GM19025 (cell line): Measurements from ENCODE around the gene ATE1.
"Not testable (repeated sequence)": the region's sequence is repeated elsewhere in the genome, so short reads cannot be mapped to it uniquely, and the experiment has no call there.

Source experiments
- ATAC-seq: cut with Tn5 transposase; IDR thresholded peaks from one replicate; pipeline ENCODE4 v1.9.1; 2021; ENCODE audit warnings: mild to moderate bottlenecking, low read depth, moderate library complexity; ENCODE audit not compliant: unreplicated experiment

ATE1 gene

GRCh38 chr10:121927841-121928527 lies at the start of gene ATE1:
TSS of gene ATE1 (minus strand) at chr10:121928031. CDS start at chr10:121927949, 82 bp downstream.
- peak; percentile 81 for ATAC-seq

- ATAC-seq, result no peak
These were observed 48.8 kb upstream of the ATE1 start for GRCh38 chr10:121976607-121977006.

- ATAC-seq, result no peak
These were observed 47.7 kb upstream of the ATE1 start for GRCh38 chr10:121975295-121976086.

- peak; percentile 82 for ATAC-seq
These were observed 46.9 kb upstream of the ATE1 start, which contains the start of gene NSMCE4A for GRCh38 chr10:121974535-121975294. TSS of gene NSMCE4A (minus strand) at chr10:121975217. CDS start at chr10:121975165, 52 bp downstream.

- no peak for ATAC-seq
These were observed 46.2 kb upstream of the ATE1 start for GRCh38 chr10:121974019-121974534.

GRCh38 chr10:121969086-121969485 lies 41.3 kb upstream of the ATE1 start:
- ATAC-seq, result not testable (repeated sequence)

- ATAC-seq, result no peak
These were observed 38.2 kb upstream of the ATE1 start for GRCh38 chr10:121965996-121966395.

GRCh38 chr10:121961456-121961855 lies 33.6 kb upstream of the ATE1 start:
- no peak for ATAC-seq

GRCh38 chr10:121959671-121960070 lies 31.8 kb upstream of the ATE1 start:
- no peak for ATAC-seq

- no peak for ATAC-seq
These were observed 28.6 kb upstream of the ATE1 start for GRCh38 chr10:121956111-121957061.

- no peak for ATAC-seq
These were observed 24.4 kb upstream of the ATE1 start for GRCh38 chr10:121952226-121952625.

- ATAC-seq, result no peak
These were observed 21.6 kb upstream of the ATE1 start for GRCh38 chr10:121949451-121949850.

- no peak for ATAC-seq
These were observed 21.2 kb upstream of the ATE1 start for GRCh38 chr10:121949049-121949448.

- ATAC-seq, result no peak
These were observed 19.8 kb upstream of the ATE1 start for GRCh38 chr10:121947343-121948330.

GRCh38 chr10:121942749-121943416 lies 15.1 kb upstream of the ATE1 start:
- no peak for ATAC-seq

- ATAC-seq, result no peak
These were observed 13.7 kb upstream of the ATE1 start for GRCh38 chr10:121941532-121941931.

- no peak for ATAC-seq
These were observed 8.5 kb upstream of the ATE1 start for GRCh38 chr10:121936295-121936694.

GRCh38 chr10:121935702-121936101 lies 7.9 kb upstream of the ATE1 start:
- ATAC-seq, result no peak
